Measurements from ENCODE around the gene CARNS1. TPM values are rescaled to one million over a fixed set of nuclear protein-coding genes. Genes with fewer than 3 reads are reported as not detected.

Gene CARNS1
- total and polyA plus RNA-seq, 10 of the 15 experiments (the other 5 are each of a cell fraction or from before 2014, with no cell fraction given) = 0.02 to 0.14 (median 0.10) TPM; not detected in 3

GRCh38 chr11:67397536-67397935 is 17.9 kb upstream of the CARNS1 start:
- H3K79me2 ChIP-seq (ENCODE audit: control insufficient read depth, insufficient read depth, low read length) = peaks cover 37% of the 10 kb centered on the region
- WGBS (ENCODE audit: insufficient coverage, insufficient replicate concordance, low lambda C conversion rate, missing lambda C conversion rate) = 77% methylated on average over 6 of the region's 6 CpGs
- in situ Hi-C loops (cut with MboI) = no loop called here
- POLR2A ChIA-PET = no interaction called here
- no peaks in the 10 kb centered on the region; the same call in 1 of the 2 replicates for H4K20me1 ChIP-seq (ENCODE audit: control insufficient read depth, insufficient read depth)
- no peak overlapping the region for H3K4me2 ChIP-seq (ENCODE audit: control insufficient read depth, insufficient read depth)
- TF ChIP-seq GABPA (IDR thresholded peaks at IDR 0.05; ENCODE audit: low read depth) (no peak), POLR2A (IDR thresholded peaks at IDR 0.05; ENCODE audit: low read depth, low read length) (peak; percentile 46; the same call in 1 of the 2 replicates), PML (IDR thresholded peaks at IDR 0.05; ENCODE audit: low read length) (0 out of 2 replicates have a peak, but pooled peaks have one; percentile 24)
- H3K36me3 ChIP-seq (ENCODE audit: control insufficient read depth in 2 of 2, insufficient read depth in 2 of 2, low read length in 1 of 2) = peaks cover 23 to 30% of the 10 kb centered on the region in 2 experiments
- H3K4me1 ChIP-seq (ENCODE audit: control insufficient read depth, insufficient read depth, low read length) = peaks cover 25% of the 10 kb centered on the region
- H3K4me3 ChIP-seq = no peak overlapping the region
- RAD21 ChIA-PET (ENCODE audit: unreplicated experiment) = interaction anchor here (1.5 kb wide), 1 partner anchor 89 kb away, joined by 4 read pairs; no protein-coding TSS in a partner anchor
- intact Hi-C loops (cut with micrococcal nuclease; ENCODE audit: unreplicated experiment) = no loop called here
- H3K27me3 ChIP-seq (replicated peaks in 1 of 2; ENCODE audit: control insufficient read depth in 2 of 2, insufficient read depth in 2 of 2, low read length in 1 of 2) = no peaks in the 10 kb centered on the region
- H3K9ac ChIP-seq (ENCODE audit: control insufficient read depth, insufficient read depth, low read length) = no peak overlapping the region
- CTCF ChIA-PET = interaction anchor here (0.8 kb wide), 1 partner anchor 45 kb away, joined by 3 read pairs; no protein-coding TSS in a partner anchor
- H3K9me3 ChIP-seq (replicated peaks; ENCODE audit: control insufficient read depth, insufficient read depth, low read length) = no peaks in the 10 kb centered on the region; the same call in 2 of the 3 replicates
- no peak for DNase-seq (ENCODE audit: low read depth, low spot score)
- no TSS peak for BruUV-seq (replicated peaks)
- ATAC-seq = no peak
- SMC1A ChIA-PET (ENCODE audit: uncharacterized antibody, unreplicated experiment) = interaction anchor here (0.9 kb wide), 1 partner anchor 54 kb away, joined by 4 read pairs; no protein-coding TSS in a partner anchor
- H2AFZ ChIP-seq (ENCODE audit: control insufficient read depth, low read depth, low read length) = no peak overlapping the region
- H3K27ac ChIP-seq (ENCODE audit: control insufficient read depth, insufficient read depth) = no peak overlapping the region
- FAIRE-seq = no peak

GRCh38 chr11:67397986-67398660 is 17.4 kb upstream of the CARNS1 start:
- 82% methylated on average over 24 of the region's 24 CpGs for WGBS (ENCODE audit: insufficient coverage, insufficient replicate concordance, low lambda C conversion rate, missing lambda C conversion rate)
- POLR2A ChIA-PET = no interaction called here
- FAIRE-seq (no peak), ATAC-seq (no peak), DNase-seq (ENCODE audit: low read depth, low spot score) (no peak)
- H3K27me3 ChIP-seq (replicated peaks in 1 of 2; ENCODE audit: control insufficient read depth in 2 of 2, insufficient read depth in 2 of 2, low read length in 1 of 2) = no peaks in the 10 kb centered on the region
- intact Hi-C loops (cut with micrococcal nuclease; ENCODE audit: unreplicated experiment) (no loop called here), in situ Hi-C loops (cut with MboI) (no loop called here)
- SMC1A ChIA-PET (ENCODE audit: uncharacterized antibody, unreplicated experiment) = interaction anchor here (0.9 kb wide), 1 partner anchor 53 kb away, joined by 4 read pairs; no protein-coding TSS in a partner anchor
- H4K20me1 ChIP-seq (ENCODE audit: control insufficient read depth, insufficient read depth) = no peaks in the 10 kb centered on the region; the same call in 1 of the 2 replicates
- no peak overlapping the region for H3K4me3 ChIP-seq
- peaks cover 28% of the 10 kb centered on the region for H3K4me1 ChIP-seq (ENCODE audit: control insufficient read depth, insufficient read depth, low read length)
- RAD21 ChIA-PET (ENCODE audit: unreplicated experiment) = interaction anchor here (1.5 kb wide), 1 partner anchor 88 kb away, joined by 4 read pairs; no protein-coding TSS in a partner anchor
- TSS peak; percentile 68 for BruUV-seq (replicated peaks)
- H3K36me3 ChIP-seq (ENCODE audit: control insufficient read depth in 2 of 2, insufficient read depth in 2 of 2, low read length in 1 of 2) = peaks cover 23 to 30% of the 10 kb centered on the region in 2 experiments
- CTCF ChIA-PET = interaction anchor here (0.8 kb wide), 1 partner anchor 46 kb away, joined by 3 read pairs; no protein-coding TSS in a partner anchor
- H3K9ac ChIP-seq (ENCODE audit: control insufficient read depth, insufficient read depth, low read length) = no peak overlapping the region
- H3K27ac ChIP-seq (ENCODE audit: control insufficient read depth, insufficient read depth) = no peak overlapping the region
- H3K9me3 ChIP-seq (replicated peaks; ENCODE audit: control insufficient read depth, insufficient read depth, low read length) = no peaks in the 10 kb centered on the region; the same call in 2 of the 3 replicates
- no peak overlapping the region for H3K4me2 ChIP-seq (ENCODE audit: control insufficient read depth, insufficient read depth)
- H2AFZ ChIP-seq (ENCODE audit: control insufficient read depth, low read depth, low read length) = no peak overlapping the region
- peaks cover 38% of the 10 kb centered on the region for H3K79me2 ChIP-seq (ENCODE audit: control insufficient read depth, insufficient read depth, low read length)
- TF ChIP-seq NR2C2 (IDR thresholded peaks at IDR 0.05; ENCODE audit: borderline replicate concordance, control insufficient read depth, insufficient read length, low read depth) (no peak), ZBTB4 (CRISPR knock-in tag; IDR thresholded peaks at IDR 0.05) (no peak), ZBTB11 (CRISPR knock-in tag; IDR thresholded peaks at IDR 0.05) (no peak), IKZF1 (conservative IDR thresholded peaks at IDR 0.05) (no peak), POLR2A (IDR thresholded peaks at IDR 0.05; ENCODE audit: low read depth, low read length) (no peak), GABPA (IDR thresholded peaks at IDR 0.05; ENCODE audit: low read depth) (no peak)
